A549 treated with dexamethasone at 1 μM for 4 hours (cell line): ENCODE measurements around the gene RNU7-1. TPM values are rescaled to one million over a fixed set of nuclear protein-coding genes. Genes with fewer than 3 reads are reported as not detected.

ENCODE experiments used
- total RNA-seq: library from RNA; stranded (reverse); fragments of 200-300 nt; extraction: Qiagen RNA extraction; gene quantifications from 5 replicates; pipeline ENCODE4 v1.2.3, GENCODE V29; 2022

RNU7-1 gene
- not detected in 5 replicates for total RNA-seq

GRCh38 chr12:6943722-6944380 lies at the start of gene RNU7-1, which contains the start of gene C12orf57:
Gene RNU7-1, plus strand, starts transcription at chr12:6943816.
Gene C12orf57, plus strand, starts transcription at chr12:6944022. Its CDS starts 100 bp downstream, at chr12:6944122.

GRCh38 chr12:6904280-6905276 lies 39.0 kb upstream of the RNU7-1 start, which contains the start of gene LRRC23:
Gene LRRC23, plus strand, starts transcription at chr12:6904822. Its CDS starts 812 bp downstream, at chr12:6905634.

GRCh38 chr12:6914246-6914946 lies 29.2 kb upstream of the RNU7-1 start, which contains the start of gene ENO2:
Gene ENO2, plus strand, starts transcription at chr12:6914580. Its CDS starts 1,253 bp downstream, at chr12:6915833.

GRCh38 chr12:6927379-6928021 lies 16.1 kb upstream of the RNU7-1 start, which contains the start of gene ATN1:
Gene ATN1, plus strand, starts transcription at chr12:6927959. Its CDS starts 6,043 bp downstream, at chr12:6934002.

GRCh38 chr12:6950811-6951540 lies 7.4 kb downstream of the RNU7-1 start, which contains the start of gene PTPN6:
Gene PTPN6, plus strand, starts transcription at chr12:6951356. Its CDS starts 157 bp downstream, at chr12:6951513.

Other genes with a start within 250 kb of the RNU7-1 start
- gene PIANP, start 243.0 kb upstream of the RNU7-1 start, total RNA-seq, result 0.56 to 1.0 TPM (median 0.96 TPM) in 5 replicates
- gene COPS7A, start 219.8 kb upstream of the RNU7-1 start, total RNA-seq, result 46.5 to 53.0 TPM (median 52.7 TPM) in 5 replicates
- 252 to 307 TPM (median 297 TPM) in 5 replicates for gene MLF2, start 190.7 kb upstream of the RNU7-1 start, total RNA-seq
- 661 to 1,016 TPM (median 1,000 TPM) in 5 replicates for gene PTMS, start 177.5 kb upstream of the RNU7-1 start, total RNA-seq
- 0.56 to 1.7 TPM (median 1.3 TPM) in 5 replicates for gene LAG3, start 171.3 kb upstream of the RNU7-1 start, total RNA-seq
- gene CD4, start 154.3 kb upstream of the RNU7-1 start, total RNA-seq, result not detected in 5 replicates
- gene GPR162, start 122.0 kb upstream of the RNU7-1 start, total RNA-seq, result 0.29 to 0.64 TPM (median 0.41 TPM) in 5 replicates
- 19.9 to 28.7 TPM (median 24.8 TPM) in 5 replicates for gene P3H3, start 115.4 kb upstream of the RNU7-1 start, total RNA-seq
- 0.59 to 2.3 TPM (median 1.5 TPM) in 5 replicates for gene GNB3, start 102.9 kb upstream of the RNU7-1 start, total RNA-seq
- 66.7 to 77.6 TPM (median 68.2 TPM) in 5 replicates for gene CDCA3, start 92.5 kb upstream of the RNU7-1 start, total RNA-seq
- gene USP5, start 91.7 kb upstream of the RNU7-1 start, total RNA-seq, result 75.1 to 101 TPM (median 89.8 TPM) in 5 replicates
- gene TPI1, start 76.3 kb upstream of the RNU7-1 start, total RNA-seq, result 1,541 to 1,693 TPM (median 1,645 TPM) in 5 replicates
- gene SPSB2, start 70.5 kb upstream of the RNU7-1 start, total RNA-seq, result 26.1 to 33.1 TPM (median 31.8 TPM) in 5 replicates
- gene LRRC23, start 39.0 kb upstream of the RNU7-1 start, total RNA-seq, result 16.4 to 19.6 TPM (median 17.6 TPM) in 5 replicates
- 28.2 to 31.8 TPM (median 30.8 TPM) in 5 replicates for gene ENO2, start 29.2 kb upstream of the RNU7-1 start, total RNA-seq
- 38.8 to 85.5 TPM (median 83.0 TPM) in 5 replicates for gene ATN1, start 15.9 kb upstream of the RNU7-1 start, total RNA-seq
- gene C12orf57, start 206 bp downstream of the RNU7-1 start, total RNA-seq, result 252 to 292 TPM (median 272 TPM) in 5 replicates
- 6.6 to 14.6 TPM (median 11.5 TPM) in 5 replicates for gene PTPN6, start 7.5 kb downstream of the RNU7-1 start, total RNA-seq
- 294 to 330 TPM (median 316 TPM) in 5 replicates for gene PHB2, start 26.8 kb downstream of the RNU7-1 start, total RNA-seq
- 54.7 to 69.8 TPM (median 56.2 TPM) in 5 replicates for gene EMG1, start 27.1 kb downstream of the RNU7-1 start, total RNA-seq
- gene LPCAT3, start 74.7 kb downstream of the RNU7-1 start, total RNA-seq, result 27.2 to 32.0 TPM (median 29.9 TPM) in 5 replicates
- gene C1S, start 116.9 kb downstream of the RNU7-1 start, total RNA-seq, result 41.7 to 58.5 TPM (median 47.4 TPM) in 5 replicates
- 29.1 to 42.2 TPM (median 30.1 TPM) in 5 replicates for gene C1R, start 148.6 kb downstream of the RNU7-1 start, total RNA-seq
- gene C1RL, start 165.4 kb downstream of the RNU7-1 start, total RNA-seq, result 11.7 to 15.7 TPM (median 13.7 TPM) in 5 replicates
- 0.08 to 0.14 TPM in 2 of 5 replicates, not detected in the others for gene RBP5, start 185.1 kb downstream of the RNU7-1 start, total RNA-seq
- gene CLSTN3, start 186.6 kb downstream of the RNU7-1 start, total RNA-seq, result 8.5 to 16.6 TPM (median 14.8 TPM) in 5 replicates
- gene PEX5, start 245.9 kb downstream of the RNU7-1 start, total RNA-seq, result 23.8 to 29.3 TPM (median 28.5 TPM) in 5 replicates